H1 (cell line): ENCODE results near the gene CAMKMT. TPM values are rescaled to one million over a fixed set of nuclear protein-coding genes. Genes with fewer than 3 reads are reported as not detected.

Source experiments
- CTCF ChIA-PET: fragments of 300-600 bp; sonication (Branson Sonifier 250); formaldehyde crosslinking; loops from one replicate; lab custom pipeline; 2021; ENCODE audit not compliant: partially characterized antibody; lab: Charles Lee
- POLR2A ChIA-PET: fragments of 300-600 bp; sonication (Branson Sonifier 250); formaldehyde crosslinking; loops from one replicate; lab custom pipeline; 2021; ENCODE audit warnings: inconsistent platforms; ENCODE audit not compliant: partially characterized antibody; lab: Charles Lee
- DNase-seq, 2 experiments: peaks; one replicate each; pipeline versions ENCODE4 v3.0.0 to v3.0.0-alpha.2; 2010 to 2022; ENCODE audit warnings: low spot score in 2 of 2, low read depth in 1 of 2, mixed read lengths in 1 of 2
- FAIRE-seq: peaks from 2 replicates; lab custom pipeline; 2011; peaks lifted over from hg19 to GRCh38; lab: Jason Lieb, UNC
- H2AFZ ChIP-seq: 2 replicates; pipeline ENCODE4 v1.8.1; 2012; ENCODE audit warnings: low read length, inconsistent platforms
- H2AK5ac ChIP-seq: 2 replicates; pipeline ENCODE4 v1.6.1; 2013; ENCODE audit warnings: low read depth, low read length
- H2BK120ac ChIP-seq: replicated peaks from 2 replicates; pipeline ENCODE3; 2013; ENCODE audit warnings: low read depth, low read length, inconsistent platforms
- H2BK12ac ChIP-seq: 2 replicates; pipeline ENCODE4 v1.6.1; 2013; ENCODE audit warnings: low read depth, low read length
- H2BK15ac ChIP-seq: 2 replicates; pipeline ENCODE4 v1.6.1; 2013; ENCODE audit warnings: low read length
- H2BK20ac ChIP-seq: 2 replicates; pipeline ENCODE4 v1.6.1; 2013; ENCODE audit warnings: low read length
- H2BK5ac ChIP-seq: 2 replicates; pipeline ENCODE4 v1.6.1; 2013; ENCODE audit warnings: low read depth, low read length
- H3K14ac ChIP-seq: 2 replicates; pipeline ENCODE4 v1.6.1; 2013; ENCODE audit warnings: inconsistent platforms; ENCODE audit not compliant: insufficient read length
- H3K18ac ChIP-seq: 2 replicates; pipeline ENCODE4 v1.6.1; 2013; ENCODE audit warnings: low read length; ENCODE audit errors: extremely low read depth
- H3K23ac ChIP-seq: 2 replicates; pipeline ENCODE4 v1.6.1; 2013; ENCODE audit warnings: inconsistent platforms; ENCODE audit not compliant: insufficient read length
- H3K23me2 ChIP-seq: 2 replicates; pipeline ENCODE4 v1.6.1; 2013; ENCODE audit warnings: low read depth, low read length
- H3K27ac ChIP-seq: 2 replicates; pipeline ENCODE4 v1.6.1; 2011; ENCODE audit warnings: low read depth, low read length, inconsistent platforms
- H3K27me3 ChIP-seq, 4 experiments: replicated peaks in 1 of 4; 1 replicate in 1 of 4; 2 replicates in 3 of 4; pipeline versions ENCODE4 v1.6.1 to v1.8.1; 2011 to 2013; ENCODE audit warnings: low read length in 3 of 4, mild to moderate bottlenecking in 3 of 4, inconsistent platforms in 2 of 4, mixed read lengths in 2 of 4, moderate library complexity in 1 of 4; ENCODE audit not compliant: control insufficient read depth in 3 of 4, insufficient read depth in 3 of 4; ENCODE audit errors: extremely low read depth in 1 of 4
- H3K36me3 ChIP-seq, 4 experiments: 2 replicates each; pipeline versions ENCODE4 v1.6.1 to v1.8.1; 2011 to 2013; ENCODE audit warnings: mild to moderate bottlenecking in 4 of 4, low read length in 3 of 4, moderate library complexity in 2 of 4, control low read depth in 1 of 4, inconsistent platforms in 1 of 4; ENCODE audit not compliant: insufficient read depth in 4 of 4, control insufficient read depth in 2 of 4
- H3K4ac ChIP-seq: replicated peaks from 2 replicates; pipeline ENCODE3; 2013; ENCODE audit warnings: low read length, low read depth, mixed read lengths, inconsistent platforms; ENCODE audit not compliant: insufficient read length
- H3K4me1 ChIP-seq, 4 experiments: replicated peaks in 1 of 4; 1 replicate in 1 of 4; 2 replicates in 3 of 4; pipeline versions ENCODE4 v1.6.1 to v1.8.1; 2011 to 2013; ENCODE audit warnings: low read length in 3 of 4, inconsistent platforms in 2 of 4, mixed read lengths in 1 of 4; ENCODE audit not compliant: insufficient read depth in 4 of 4, control insufficient read depth in 3 of 4
- H3K4me2 ChIP-seq, 2 experiments: 2 replicates each; pipeline versions ENCODE4 v1.6.1 to v1.8.1; 2011 to 2013; ENCODE audit warnings: low read depth in 2 of 2, low read length in 2 of 2, control low read depth in 1 of 2, inconsistent platforms in 1 of 2, mild to moderate bottlenecking in 1 of 2; ENCODE audit not compliant: insufficient read depth in 1 of 2
- H3K4me3 ChIP-seq, 4 experiments: fragments of 200-600, 300-600 bp in 1 of 4; sonication (generic), shearing (Covaris generic), sonication (Bioruptor Twin) in 1 of 4; 2 replicates each; pipeline versions ENCODE4 v1.5.1 to v1.8.1; 2011 to 2016; ENCODE audit warnings: low read length in 4 of 4, low read depth in 3 of 4, control low read depth in 2 of 4, inconsistent platforms in 2 of 4, mild to moderate bottlenecking in 2 of 4, mixed read lengths in 1 of 4, moderate library complexity in 1 of 4; ENCODE audit not compliant: insufficient read depth in 2 of 4; ENCODE audit errors: extremely low read depth in 1 of 4
- H3K56ac ChIP-seq: replicated peaks from 2 replicates; pipeline ENCODE3; 2013; ENCODE audit warnings: low read depth, mild to moderate bottlenecking, mixed read lengths, low read length, inconsistent platforms; ENCODE audit not compliant: insufficient read length
- H3K79me1 ChIP-seq: 2 replicates; pipeline ENCODE4 v1.6.1; 2013; ENCODE audit warnings: low read depth, low read length, control low read depth
- H3K79me2 ChIP-seq, 2 experiments: 2 replicates each; pipeline versions ENCODE4 v1.6.1 to v1.8.1; 2012 to 2013; ENCODE audit warnings: low read length in 2 of 2, mild to moderate bottlenecking in 2 of 2, inconsistent platforms in 1 of 2; ENCODE audit not compliant: insufficient read depth in 2 of 2, control insufficient read depth in 1 of 2
- H3K9ac ChIP-seq, 4 experiments: replicated peaks in 1 of 4; 1 replicate in 1 of 4; 2 replicates in 3 of 4; pipeline versions ENCODE4 v1.6.1 to v1.8.1; 2011 to 2013; ENCODE audit warnings: low read depth in 3 of 4, low read length in 3 of 4, control low read depth in 2 of 4, mild to moderate bottlenecking in 2 of 4, moderate library complexity in 2 of 4, inconsistent platforms in 1 of 4; ENCODE audit errors: extremely low read depth in 1 of 4
- H3K9me3 ChIP-seq, 2 experiments: 2 replicates each; pipeline versions ENCODE4 v1.6.1 to v1.8.1; 2012 to 2013; ENCODE audit warnings: mild to moderate bottlenecking in 2 of 2, moderate library complexity in 2 of 2, control low read depth in 1 of 2, inconsistent platforms in 1 of 2, low read depth in 1 of 2, low read length in 1 of 2, mixed read lengths in 1 of 2; ENCODE audit not compliant: insufficient read depth in 2 of 2
- H4K20me1 ChIP-seq, 2 experiments: replicated peaks in 1 of 2; 2 replicates each; pipeline versions ENCODE3 to v1.8.1; 2011 to 2013; ENCODE audit warnings: inconsistent platforms in 2 of 2, low read length in 2 of 2, mild to moderate bottlenecking in 1 of 2; ENCODE audit not compliant: insufficient read depth in 2 of 2, control insufficient read depth in 1 of 2
- H4K5ac ChIP-seq: 2 replicates; pipeline ENCODE4 v1.6.1; 2013; ENCODE audit warnings: low read length, low read depth, mixed read lengths, inconsistent platforms; ENCODE audit not compliant: insufficient read length
- H4K8ac ChIP-seq: 2 replicates; pipeline ENCODE4 v1.8.0; 2013; ENCODE audit warnings: mild to moderate bottlenecking, moderate library complexity, low read length, inconsistent platforms; ENCODE audit not compliant: insufficient read depth; ENCODE audit errors: extremely low read depth
- H4K91ac ChIP-seq: replicated peaks from 2 replicates; pipeline ENCODE3; 2013; ENCODE audit warnings: low read length, mixed read lengths, inconsistent platforms; ENCODE audit not compliant: insufficient read length
- EGR1 ChIP-seq: IDR thresholded peaks from 2 replicates; pipeline ENCODE4 v1.6.1; 2011; ENCODE audit warnings: low read depth, low read length, borderline replicate concordance
- TAF7 ChIP-seq: optimal IDR thresholded peaks from 2 replicates; pipeline ENCODE3; 2011; ENCODE audit warnings: low read depth, mild to moderate bottlenecking, inconsistent platforms, low read length, moderate library complexity, borderline replicate concordance
- WGBS, 2 experiments: shearing (Covaris generic) in 1 of 2; methylation state at CpG; one replicate each; pipeline versions ENCODE4 v1.1.6 to v1.1.7; 2013 to 2015; ENCODE audit warnings: low lambda C conversion rate in 2 of 2, mixed read lengths in 2 of 2, inconsistent platforms in 1 of 2, low coverage in 1 of 2, missing lambda C conversion rate in 1 of 2; ENCODE audit not compliant: insufficient replicate concordance in 2 of 2, insufficient coverage in 1 of 2, insufficient read length in 1 of 2; ENCODE audit errors: extremely low coverage in 1 of 2, missing lambda C conversion rate in 1 of 2; 5-methylcytosine and 5-hydroxymethylcytosine counted together
- polyA plus RNA-seq, 7 experiments: library from polyadenylated mRNA; depleted of rRNA in 3 of 7; stranded (reverse) in 5 of 7; unstranded in 2 of 7; fragments of >200 nt in 5 of 7; fragments of 200-250 nt in 2 of 7; gene quantifications; 1 replicate in 5 of 7; 2 replicates in 1 of 7; 4 replicates in 1 of 7; pipeline versions ENCODE4 v1.2.1 to v1.2.3, GENCODE V29; 2011 to 2013; ENCODE audit warnings: missing spikeins in 2 of 7, mixed read lengths in 2 of 7
- total RNA-seq: library from RNA; stranded (reverse); fragmentation: NEBNext Ultra II Directional; extraction: Animal tissue kit (Norgen Biotek cat#: 25700); gene quantifications from 2 replicates; pipeline ENCODE4 v1.2.1, GENCODE V29; 2021

The CAMKMT gene
- total and polyA plus RNA-seq, 2 of the 8 experiments (the other 6 are each of a cell fraction or from before 2014, with no cell fraction given) = 14.7 to 22.4 TPM

DNA sequence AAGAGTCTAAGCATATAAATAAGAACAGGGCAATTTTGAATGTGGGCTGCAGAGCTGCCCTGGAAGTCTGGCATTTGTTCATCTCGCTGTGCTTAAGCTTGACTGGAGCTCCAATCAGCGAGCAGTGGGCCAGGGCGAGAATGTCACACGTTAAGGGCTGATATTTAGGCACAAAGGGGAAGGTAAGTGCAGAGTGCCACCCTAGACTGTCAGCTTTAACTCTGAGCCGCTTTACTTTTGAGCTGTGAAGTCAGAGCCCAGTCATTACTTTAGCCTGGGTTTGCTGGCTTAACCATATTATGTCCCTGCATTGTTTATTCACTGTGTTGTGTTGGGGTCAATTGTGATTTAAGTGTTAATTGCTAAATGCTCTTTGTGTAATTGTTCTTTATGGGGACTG, 343.6 kb downstream of the CAMKMT start:
- peak overlapping the region; percentile 29 for H4K91ac ChIP-seq
- H4K5ac ChIP-seq = peak overlapping the region; percentile 10
- peak overlapping the region in 1 of 2 experiments; percentile 20; a peak in 1 of 4 replicates for H3K4me2 ChIP-seq
- TF ChIP-seq EGR1 (no peak), TAF7 (no peak)
- H3K9ac ChIP-seq = no peak overlapping the region
- ChIA-PET POLR2A (interaction anchor here (1.1 kb wide), 1 partner anchor 33 kb away, joined by 4 read pairs; no protein-coding TSS in a partner anchor), CTCF (interaction anchor here (0.6 to 2.1 kb wide), 12 partner anchors 10 to 315 kb away, joined by 3 to 9 read pairs (median 3); no protein-coding TSS in a partner anchor)
- H3K4me1 ChIP-seq = peaks cover 1 to 30% (median 12%) of the 10 kb centered on the region in 4 experiments; a peak in 6 of 7 replicates
- H3K4ac ChIP-seq = no peak overlapping the region
- no peak overlapping the region for H4K8ac ChIP-seq
- WGBS, 2 experiments = 64% methylated on average over 5 of the region's 5 CpGs; no CpG with 5 or more reads in 1 of the 2 experiments
- peaks cover 0 to 2% of the 10 kb centered on the region in 2 experiments for H4K20me1 ChIP-seq
- H3K23ac ChIP-seq = no peak overlapping the region
- no peaks in the 10 kb centered on the region for H3K36me3 ChIP-seq
- no peak overlapping the region for H2AK5ac ChIP-seq
- no peaks in the 10 kb centered on the region for H3K27me3 ChIP-seq
- H2BK20ac ChIP-seq = no peak overlapping the region; the same call in 1 of the 2 replicates
- no peak for FAIRE-seq
- H3K9me3 ChIP-seq = no peaks in the 10 kb centered on the region; a peak in 1 of 4 replicates
- no peak for DNase-seq
- no peak overlapping the region for H2BK15ac ChIP-seq
- H3K79me1 ChIP-seq = no peaks in the 10 kb centered on the region
- H2BK12ac ChIP-seq = no peak overlapping the region
- H3K56ac ChIP-seq = no peak overlapping the region
- peak overlapping the region; percentile 26; the same call in 1 of the 2 replicates for H3K18ac ChIP-seq
- no peak overlapping the region for H2BK120ac ChIP-seq
- H2BK5ac ChIP-seq = no peak overlapping the region
- no peaks in the 10 kb centered on the region for H3K23me2 ChIP-seq
- H3K14ac ChIP-seq = no peak overlapping the region
- H3K27ac ChIP-seq = no peak overlapping the region
- H3K79me2 ChIP-seq = no peaks in the 10 kb centered on the region
- H2AFZ ChIP-seq = no peak overlapping the region
- H3K4me3 ChIP-seq = no peak overlapping the region
